ENCODE measurements around the gene PHKA1. TPM values are rescaled to one million over a fixed set of nuclear protein-coding genes. Genes with fewer than 3 reads are reported as not detected.
"Not testable (repeated sequence)": the region's sequence is repeated elsewhere in the genome, so short reads cannot be mapped to it uniquely, and the experiment has no call there.

Gene PHKA1
- total and polyA plus RNA-seq, 2 donors (not counting 3 experiments of a cell fraction or from before 2014, with no cell fraction given) = 3.3 to 5.5 TPM

- no peaks in the 10 kb centered on the region for H3K9me1 ChIP-seq (replicated peaks; ENCODE audit: control insufficient read depth, extremely low read depth, insufficient read depth, low read length)
- H4K20me1 ChIP-seq (replicated peaks; ENCODE audit: control insufficient read depth, extremely low read depth, insufficient read depth, low read length) = no peaks in the 10 kb centered on the region
- H3K9me3 ChIP-seq (replicated peaks; ENCODE audit: control insufficient read depth, insufficient read depth, low read length) = no peaks in the 10 kb centered on the region
- intact Hi-C loops (cut with micrococcal nuclease) (no loop called here), dilution Hi-C loops (cut with MboI; ENCODE audit: extremely low pct_ligation_motif_present, low sequenced_read_pairs) (no loop called here)
- H3K79me2 ChIP-seq (ENCODE audit: control insufficient read depth, insufficient read depth, low read length) = no peaks in the 10 kb centered on the region
- FAIRE-seq (no peak), DNase-seq (ENCODE audit: low read depth, low spot score) (no peak)
- no peak overlapping the region for H3K4me2 ChIP-seq (ENCODE audit: insufficient read depth, low read length)
- H3K27me3 ChIP-seq (ENCODE audit: control insufficient read depth in 2 of 2, insufficient read depth in 2 of 2, low read length in 2 of 2) = no peaks in the 10 kb centered on the region
- peaks cover 8% of the 10 kb centered on the region for H3K4me1 ChIP-seq (ENCODE audit: control insufficient read depth, extremely low read depth, insufficient read depth, low read length)
- no TSS peak for BruUV-seq (replicated peaks)
- no peak overlapping the region for H2AFZ ChIP-seq (ENCODE audit: low read depth, low read length)
- ChIA-PET CTCF (no interaction called here), POLR2A (no interaction called here)
- TF ChIP-seq POLR2A (IDR thresholded peaks at IDR 0.05; ENCODE audit: low read depth, low read length) (no peak), EZH2 (IDR thresholded peaks at IDR 0.05; ENCODE audit: borderline replicate concordance, low read depth, low read length, severe bottlenecking) (no peak), FOS (IDR thresholded peaks at IDR 0.05; ENCODE audit: borderline replicate concordance, insufficient read depth, low read length) (no peak)
- TF ChIP-seq, protein P1, sequence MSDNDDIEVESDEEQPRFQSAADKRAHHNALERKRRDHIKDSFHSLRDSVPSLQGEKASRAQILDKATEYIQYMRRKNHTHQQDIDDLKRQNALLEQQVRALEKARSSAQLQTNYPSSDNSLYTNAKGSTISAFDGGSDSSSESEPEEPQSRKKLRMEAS (IDR thresholded peaks at IDR 0.05; ENCODE audit: insufficient read depth, insufficient read length) = no peak
- no peak overlapping the region for H3K27ac ChIP-seq (ENCODE audit: insufficient read depth, low read depth, low read length)
- H3K4me3 ChIP-seq (replicated peaks in 1 of 3; ENCODE audit: insufficient read depth in 1 of 3, low read depth in 1 of 3, low read length in 3 of 3) = no peak overlapping the region
- peaks cover 3% of the 10 kb centered on the region in 2 experiments for H3K36me3 ChIP-seq (ENCODE audit: control insufficient read depth in 2 of 2, extremely low read depth in 1 of 2, insufficient read depth in 2 of 2, low read length in 2 of 2)
- H3K9ac ChIP-seq (replicated peaks; ENCODE audit: extremely low read depth, insufficient read depth, low read length) = no peak overlapping the region
These were observed 147.7 kb downstream of the PHKA1 start for GRCh38 chrX:72566448-72566847.

DNA sequence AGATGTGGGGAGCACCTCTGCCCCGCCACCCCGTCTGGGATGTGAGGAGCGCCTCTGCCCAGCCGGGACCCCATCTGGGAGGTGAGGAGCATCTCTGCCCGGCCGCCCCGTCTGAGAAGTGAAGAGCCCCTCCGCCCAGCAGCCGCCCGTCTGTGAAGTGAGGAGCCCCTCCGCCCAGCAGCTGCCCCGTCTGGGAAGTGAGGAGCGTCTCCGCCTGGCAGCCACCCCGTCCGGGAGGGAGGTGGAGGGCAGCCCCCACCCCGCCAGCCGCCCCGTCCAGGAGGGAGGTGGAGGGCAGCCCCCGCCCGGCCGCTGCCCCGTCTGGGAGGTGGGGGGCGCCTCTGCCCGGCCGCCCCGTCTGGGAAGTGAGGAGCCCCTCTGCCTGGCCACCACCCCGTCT lies 154.5 kb downstream of the PHKA1 start:
- H3K79me2 ChIP-seq (ENCODE audit: control insufficient read depth, insufficient read depth, low read length); H4K20me1 ChIP-seq (replicated peaks; ENCODE audit: control insufficient read depth, extremely low read depth, insufficient read depth, low read length); POLR2A ChIA-PET; dilution Hi-C loops (cut with MboI; ENCODE audit: extremely low pct_ligation_motif_present, low sequenced_read_pairs); BruUV-seq (replicated peaks); H3K27ac ChIP-seq (ENCODE audit: insufficient read depth, low read depth, low read length); intact Hi-C loops (cut with micrococcal nuclease); H3K9me3 ChIP-seq (replicated peaks; ENCODE audit: control insufficient read depth, insufficient read depth, low read length); H3K9ac ChIP-seq (replicated peaks; ENCODE audit: extremely low read depth, insufficient read depth, low read length); H3K27me3 ChIP-seq (ENCODE audit: control insufficient read depth in 2 of 2, insufficient read depth in 2 of 2, low read length in 2 of 2); H3K4me3 ChIP-seq (replicated peaks in 1 of 3; ENCODE audit: insufficient read depth in 1 of 3, low read depth in 1 of 3, low read length in 3 of 3); H3K9me1 ChIP-seq (replicated peaks; ENCODE audit: control insufficient read depth, extremely low read depth, insufficient read depth, low read length); H3K4me1 ChIP-seq (ENCODE audit: control insufficient read depth, extremely low read depth, insufficient read depth, low read length); DNase-seq (ENCODE audit: low read depth, low spot score); CTCF ChIA-PET; FAIRE-seq; H2AFZ ChIP-seq (ENCODE audit: low read depth, low read length); H3K4me2 ChIP-seq (ENCODE audit: insufficient read depth, low read length); H3K36me3 ChIP-seq (ENCODE audit: control insufficient read depth in 2 of 2, extremely low read depth in 1 of 2, insufficient read depth in 2 of 2, low read length in 2 of 2): not testable (repeated sequence)

Data from endothelial cell of umbilical vein (primary cell).